A673 (cell line): ENCODE results near the gene FOXD3. TPM values are rescaled to one million over a fixed set of nuclear protein-coding genes. Genes with fewer than 3 reads are reported as not detected.

Experiments used
- BruUV-seq: library from RNA; stranded (reverse); fragments of 400-500 nt; replicated peaks from 2 replicates; lab custom pipeline; 2021; lab: Mats Ljungman, UMichigan
- CTCF ChIA-PET: fragments of 300-600 bp; sonication (Branson Sonifier 250); formaldehyde crosslinking; loops from one replicate; lab custom pipeline; 2022; ENCODE audit warnings: antibody characterized with exemption; lab: Charles Lee
- POLR2A ChIA-PET: fragments of 300-600 bp; sonication (Branson Sonifier 250); formaldehyde crosslinking; loops from one replicate; lab custom pipeline; 2022; ENCODE audit warnings: antibody characterized with exemption; ENCODE audit not compliant: low non-redundant PET; lab: Charles Lee
- DNase-seq: peaks from one replicate; pipeline ENCODE4 v3.0.0-alpha.2; 2015; ENCODE audit warnings: low spot score
- H3K27ac ChIP-seq: fragments of 200-600 bp; sonication (generic); 2 replicates; pipeline ENCODE4 v1.5.1; 2016; ENCODE audit warnings: mixed run types, low read depth, mild to moderate bottlenecking, mixed read lengths, antibody characterized with exemption, low read length; ENCODE audit not compliant: poor library complexity, severe bottlenecking
- H3K27me3 ChIP-seq: fragments of 200-600 bp; sonication (generic); replicated peaks from 2 replicates; pipeline ENCODE4 v1.6.1; 2017; ENCODE audit warnings: mixed run types, low read depth, mild to moderate bottlenecking, mixed read lengths, antibody characterized with exemption, low read length; ENCODE audit not compliant: insufficient read depth, poor library complexity
- H3K36me3 ChIP-seq: fragments of 200-600 bp; sonication (generic); 2 replicates; pipeline ENCODE4 v1.6.1; 2016; ENCODE audit warnings: mixed run types, mild to moderate bottlenecking, mixed read lengths, antibody characterized with exemption, low read length; ENCODE audit not compliant: insufficient read depth, poor library complexity, severe bottlenecking
- H3K4me1 ChIP-seq: fragments of 200-600 bp; sonication (generic); 2 replicates; pipeline ENCODE4 v1.6.1; 2017; ENCODE audit warnings: mixed run types, mild to moderate bottlenecking, mixed read lengths, antibody characterized with exemption, low read length; ENCODE audit not compliant: insufficient read depth, poor library complexity, severe bottlenecking
- H3K4me3 ChIP-seq: fragments of 200-600 bp; sonication (generic); 2 replicates; pipeline ENCODE4 v1.5.1; 2016; ENCODE audit warnings: low read depth, mixed run types, mild to moderate bottlenecking, mixed read lengths, low read length; ENCODE audit not compliant: poor library complexity, severe bottlenecking
- H3K9me3 ChIP-seq: fragments of 200-600 bp; sonication (generic); 2 replicates; pipeline ENCODE4 v1.6.1; 2016; ENCODE audit warnings: mixed run types, low read depth, mild to moderate bottlenecking, mixed read lengths, antibody characterized with exemption, low read length; ENCODE audit not compliant: poor library complexity, severe bottlenecking
- CTCF ChIP-seq: fragments of 300-800, 200-600 bp; sonication (generic); conservative IDR thresholded peaks from 2 replicates; pipeline ENCODE4 v1.5.1; 2017; ENCODE audit warnings: low read depth, mild to moderate bottlenecking, antibody characterized with exemption, low read length, moderate library complexity, mixed read lengths
- EZH2 ChIP-seq: fragments of 200-600 bp; sonication (generic); IDR thresholded peaks from 2 replicates; pipeline ENCODE4 v1.6.1; 2017; ENCODE audit warnings: borderline replicate concordance, low read depth, mild to moderate bottlenecking, mixed read lengths, antibody characterized with exemption, low read length; ENCODE audit not compliant: poor library complexity, severe bottlenecking
- intact Hi-C: fragments of 100-400 bp; cut with micrococcal nuclease; formaldehyde crosslinking; loops from one replicate; pipeline ENCODE4 v1.10.0; 2022; ENCODE audit not compliant: unreplicated experiment
- total RNA-seq: library from RNA; stranded (reverse); gene quantifications from 2 replicates; pipeline ENCODE4 v1.2.3, GENCODE V29; 2021

FOXD3 gene
- total RNA-seq, 1 experiment from 2014 or later: 4.7 TPM

GRCh38 chr1:63316984-63317816 lies 5.2 kb upstream of the FOXD3 start:
- intact Hi-C loops: no loop called here
- Histone ChIP-seq H3K27ac (no peak overlapping the region), H3K27me3 (peaks cover 23% of the 10 kb centered on the region), H3K9me3 (no peaks in the 10 kb centered on the region), H3K36me3 (no peaks in the 10 kb centered on the region), H3K4me3 (peak overlapping the region; percentile 68), H3K4me1 (peaks cover 8% of the 10 kb centered on the region)
- ChIA-PET CTCF (interaction anchor here (0.6 kb wide), 1 partner anchor 475 kb away, joined by 3 read pairs; no protein-coding TSS in a partner anchor), POLR2A (no interaction called here)
- DNase-seq: peak; percentile 86
- no TSS peak for BruUV-seq
- peak; percentile 84 for TF ChIP-seq CTCF
- no peak for TF ChIP-seq EZH2

GRCh38 chr1:63317817-63318152 lies 4.6 kb upstream of the FOXD3 start:
- Histone ChIP-seq H3K4me1 (peaks cover 8% of the 10 kb centered on the region), H3K27me3 (peaks cover 23% of the 10 kb centered on the region), H3K9me3 (no peaks in the 10 kb centered on the region), H3K4me3 (peak overlapping the region; percentile 68), H3K36me3 (no peaks in the 10 kb centered on the region), H3K27ac (no peak overlapping the region)
- TF ChIP-seq CTCF (no peak), EZH2 (no peak)
- no TSS peak for BruUV-seq
- ChIA-PET POLR2A (no interaction called here), CTCF (no interaction called here)
- no peak for DNase-seq
- intact Hi-C loops: no loop called here

GRCh38 chr1:63318201-63318979 lies 4.0 kb upstream of the FOXD3 start:
- BruUV-seq: no TSS peak
- no peak for TF ChIP-seq EZH2
- no peak for TF ChIP-seq CTCF
- H3K27me3 ChIP-seq: peaks cover 23% of the 10 kb centered on the region

More at GRCh38 chr1:63318201-63318979, 4.0 kb upstream of the FOXD3 start:
- H3K27ac ChIP-seq: no peak overlapping the region
- H3K36me3 ChIP-seq: no peaks in the 10 kb centered on the region
- ChIA-PET CTCF (no interaction called here), POLR2A (no interaction called here)
- no peaks in the 10 kb centered on the region for H3K9me3 ChIP-seq
- H3K4me3 ChIP-seq: peak overlapping the region; percentile 68
- peaks cover 8% of the 10 kb centered on the region for H3K4me1 ChIP-seq
- intact Hi-C loops: no loop called here
- DNase-seq: no peak
